Islet precursor cell (in vitro differentiated cells): ENCODE measurements around the gene HSPA1L.

Experiments
- DNase-seq: peaks from one replicate; pipeline ENCODE4 v3.0.0-alpha.2; 2018

The HSPA1L gene

GRCh38 chr6:31762878-31763618, 52.0 kb downstream of the HSPA1L start:
- DNase-seq = no peak

DNA sequence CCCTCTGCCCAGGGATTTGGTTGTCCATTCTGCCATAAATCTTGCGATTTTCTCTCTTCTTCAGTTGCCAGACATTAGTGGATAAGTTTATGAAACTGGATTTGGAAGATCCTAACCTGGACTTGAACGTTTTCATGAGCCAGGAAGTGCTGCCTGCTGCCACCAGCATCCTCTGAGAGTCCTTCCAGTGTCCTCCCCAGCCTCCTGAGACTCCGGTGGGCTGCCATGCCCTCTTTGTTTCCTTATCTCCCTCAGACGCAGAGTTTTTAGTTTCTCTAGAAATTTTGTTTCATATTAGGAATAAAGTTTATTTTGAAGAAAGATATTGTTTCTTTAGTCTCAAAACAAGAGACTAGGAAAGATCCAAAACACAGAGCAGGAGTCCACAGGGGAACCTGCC, 52.7 kb downstream of the HSPA1L start, which contains the start of gene SAPCD1:
SAPCD1 (plus strand) TSS at position 301 of the 400 bp plus-strand sequence. CDS start 399 bp downstream, outside the sequence.
- no peak for DNase-seq

DNA sequence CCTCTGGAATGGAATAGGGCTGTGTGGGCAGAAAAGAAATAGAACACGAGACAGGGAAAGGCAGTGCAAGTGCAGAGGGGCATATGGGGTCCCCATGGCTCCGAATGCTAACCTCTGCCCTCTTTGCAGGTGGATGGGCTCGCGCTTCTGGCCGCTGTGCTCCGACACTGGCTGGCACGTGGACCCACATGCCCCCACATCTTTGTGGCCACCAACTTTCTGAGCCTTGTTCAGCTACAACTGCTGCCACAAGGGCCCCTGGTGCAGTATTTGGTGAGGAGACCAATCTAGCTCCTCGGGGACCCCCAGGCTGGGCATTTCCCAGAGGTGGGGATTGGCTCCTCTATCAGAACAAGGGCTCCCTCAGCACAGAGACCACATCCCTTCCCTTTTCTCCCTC, 53.7 kb downstream of the HSPA1L start:
- DNase-seq = no peak

DNA sequence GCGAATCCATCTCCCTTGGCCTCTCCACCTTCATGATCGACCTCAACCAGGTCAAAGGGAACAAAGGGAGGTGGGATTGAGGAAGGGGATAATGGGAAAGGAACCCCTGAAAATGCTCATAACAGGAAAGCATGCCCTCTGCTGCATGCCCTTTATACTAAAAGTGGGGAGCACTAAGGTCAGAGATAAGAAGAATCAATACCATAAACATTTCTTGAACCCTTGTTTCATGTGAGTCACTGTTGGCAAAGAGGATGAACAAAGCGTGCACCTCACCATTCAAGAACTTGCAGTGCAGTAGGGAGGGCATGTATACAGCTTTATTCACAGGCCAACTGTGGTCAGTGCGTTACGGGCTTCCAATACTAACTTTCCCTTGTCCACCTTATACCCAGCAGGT, 54.3 kb downstream of the HSPA1L start:
- no peak for DNase-seq
